Fibroblast of pulmonary artery (primary cell): ENCODE data around the gene CFLAR.

ENCODE experiments used
- DNase-seq: peaks from one replicate; pipeline ENCODE4 v3.0.0-alpha.2; 2010; ENCODE audit warnings: low read depth
- H3K4me3 ChIP-seq: replicated peaks from 2 replicates; pipeline ENCODE4 v1.5.1; 2011; ENCODE audit warnings: low read depth, mild to moderate bottlenecking, control low read depth, low read length, moderate library complexity
- TF ChIP-seq, protein P1 (sequence below): IDR thresholded peaks from 2 replicates; pipeline ENCODE4 v1.5.1; 2011; ENCODE audit warnings: mild to moderate bottlenecking, control low read depth, low read length, inconsistent platforms; ENCODE audit errors: missing control alignments

The CFLAR gene

DNA sequence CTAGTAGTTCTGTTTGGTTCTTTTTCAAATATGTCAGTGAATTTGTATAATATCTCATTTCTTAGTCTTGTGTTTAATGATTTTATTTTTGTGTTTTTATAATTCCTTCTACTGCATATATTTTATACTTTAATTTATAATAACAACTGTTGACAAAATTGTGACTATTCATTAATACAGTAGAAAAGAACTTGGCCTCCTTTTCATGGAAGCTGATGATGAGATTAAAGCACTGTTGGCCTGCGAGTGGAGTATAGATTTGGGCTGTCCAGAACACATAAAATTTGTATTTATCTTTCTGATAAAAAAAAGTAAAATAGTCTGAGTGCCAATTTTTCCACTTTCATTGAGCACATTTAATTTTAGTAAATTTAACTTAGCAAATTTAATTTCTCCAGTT lies 12.1 kb downstream of the CFLAR start:
- TF ChIP-seq, protein P1, sequence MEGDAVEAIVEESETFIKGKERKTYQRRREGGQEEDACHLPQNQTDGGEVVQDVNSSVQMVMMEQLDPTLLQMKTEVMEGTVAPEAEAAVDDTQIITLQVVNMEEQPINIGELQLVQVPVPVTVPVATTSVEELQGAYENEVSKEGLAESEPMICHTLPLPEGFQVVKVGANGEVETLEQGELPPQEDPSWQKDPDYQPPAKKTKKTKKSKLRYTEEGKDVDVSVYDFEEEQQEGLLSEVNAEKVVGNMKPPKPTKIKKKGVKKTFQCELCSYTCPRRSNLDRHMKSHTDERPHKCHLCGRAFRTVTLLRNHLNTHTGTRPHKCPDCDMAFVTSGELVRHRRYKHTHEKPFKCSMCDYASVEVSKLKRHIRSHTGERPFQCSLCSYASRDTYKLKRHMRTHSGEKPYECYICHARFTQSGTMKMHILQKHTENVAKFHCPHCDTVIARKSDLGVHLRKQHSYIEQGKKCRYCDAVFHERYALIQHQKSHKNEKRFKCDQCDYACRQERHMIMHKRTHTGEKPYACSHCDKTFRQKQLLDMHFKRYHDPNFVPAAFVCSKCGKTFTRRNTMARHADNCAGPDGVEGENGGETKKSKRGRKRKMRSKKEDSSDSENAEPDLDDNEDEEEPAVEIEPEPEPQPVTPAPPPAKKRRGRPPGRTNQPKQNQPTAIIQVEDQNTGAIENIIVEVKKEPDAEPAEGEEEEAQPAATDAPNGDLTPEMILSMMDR: no peak
- DNase-seq: no peak
- no peak overlapping the region for H3K4me3 ChIP-seq

DNA sequence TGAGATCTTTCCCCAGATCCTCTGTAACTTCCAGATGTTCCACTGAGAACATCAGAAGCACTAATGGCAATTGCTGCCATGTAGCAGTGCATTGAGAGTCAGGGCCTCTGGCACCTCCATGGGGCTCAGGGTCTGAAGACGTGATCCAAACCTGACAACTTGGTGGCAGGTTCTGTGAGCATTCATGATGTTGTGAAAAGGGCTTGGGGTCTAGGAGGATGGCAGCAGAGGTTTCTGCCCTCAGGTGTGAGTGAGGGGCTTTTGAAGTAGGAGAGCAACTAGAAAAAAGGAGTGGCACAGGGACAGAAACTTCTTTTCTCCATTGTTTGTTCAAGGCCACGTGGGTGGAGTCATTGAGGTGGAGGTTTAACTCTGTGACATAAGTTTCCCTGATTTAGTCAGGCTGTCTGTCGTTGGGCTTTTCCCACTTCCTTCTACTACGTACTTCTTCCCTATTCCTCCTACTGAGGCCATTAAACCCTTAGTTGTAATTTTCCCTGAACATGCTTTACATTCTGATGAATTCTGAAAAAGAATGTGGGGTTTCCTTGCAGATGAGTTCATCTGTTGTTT lies 13.1 kb downstream of the CFLAR start:
- DNase-seq: peak; percentile 86
- H3K4me3 ChIP-seq: no peak overlapping the region
- TF ChIP-seq, protein P1: no peak

DNA sequence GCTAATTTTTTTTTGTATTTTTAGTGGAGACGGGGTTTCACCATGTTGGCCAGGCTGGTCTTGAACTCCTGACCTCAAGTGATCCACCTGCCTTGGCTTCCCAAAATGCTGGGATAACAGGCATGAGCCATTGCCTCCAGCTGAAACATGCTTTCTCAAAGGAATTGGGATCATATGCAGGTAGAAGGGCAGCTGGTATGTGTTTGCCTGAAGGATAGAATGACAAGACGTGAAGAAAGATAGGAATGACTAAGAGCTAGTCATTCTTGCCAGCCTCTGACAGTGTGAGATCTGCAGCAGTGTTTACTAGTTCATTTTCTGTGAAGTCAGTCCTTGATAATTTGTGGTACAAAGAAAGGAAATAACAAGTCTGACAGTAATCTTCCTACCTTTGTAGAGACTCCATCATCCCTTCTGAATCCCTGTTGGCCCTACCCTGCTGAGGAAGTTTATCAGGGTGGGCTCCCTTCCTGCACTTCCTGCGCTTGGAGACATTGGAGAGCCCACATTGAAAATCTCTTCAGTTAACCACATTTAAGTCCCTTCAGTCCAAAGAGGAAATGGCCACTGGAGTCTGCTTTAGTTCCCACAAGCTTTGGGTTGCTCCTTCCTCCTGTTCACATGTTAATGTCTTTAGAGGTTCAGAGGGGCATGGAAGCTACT lies 14.7 kb downstream of the CFLAR start:
- peak; percentile 92 for DNase-seq
- TF ChIP-seq, protein P1: no peak
- H3K4me3 ChIP-seq: peak overlapping the region; percentile 29

DNA sequence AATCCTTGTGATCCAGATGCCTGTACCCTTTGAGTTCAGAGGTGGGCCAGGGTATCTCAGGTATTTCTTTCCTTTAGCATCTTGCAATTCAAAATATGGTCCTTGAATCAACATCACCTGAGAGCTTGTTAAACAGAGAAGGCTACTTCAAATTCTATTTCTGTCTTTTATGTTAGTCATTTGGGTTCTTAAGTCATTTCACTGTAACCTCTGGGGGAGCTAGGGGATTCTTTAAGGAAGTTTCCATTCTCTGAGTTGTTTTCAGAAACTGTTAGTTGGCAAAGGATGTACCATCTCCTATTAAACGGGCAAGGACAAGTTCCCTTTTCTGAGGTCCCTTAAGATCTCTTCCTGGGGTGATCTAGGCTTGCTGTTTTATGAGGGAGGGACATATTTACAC lies 16.6 kb downstream of the CFLAR start:
- no peak for DNase-seq
- TF ChIP-seq, protein P1: no peak
- no peak overlapping the region for H3K4me3 ChIP-seq

DNA sequence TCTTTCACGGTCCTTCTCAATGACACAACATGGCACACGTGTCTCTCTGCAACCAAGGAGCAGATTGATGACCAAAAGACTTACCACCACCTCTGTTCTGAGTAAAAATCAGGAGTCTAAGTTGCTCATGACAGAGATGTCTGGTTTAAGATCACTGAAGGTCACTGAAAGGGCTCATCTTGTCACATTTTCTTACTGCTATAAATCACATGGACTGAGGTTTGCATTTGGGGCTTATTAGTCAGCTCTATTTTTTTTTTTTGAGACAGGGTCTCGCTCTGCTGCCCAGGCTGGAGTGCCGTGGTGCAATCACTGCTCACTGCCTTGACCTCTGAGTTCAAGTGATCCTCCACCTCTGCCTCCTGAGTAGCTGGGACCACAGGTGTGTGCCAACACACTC lies 19.4 kb downstream of the CFLAR start:
- DNase-seq: no peak
- TF ChIP-seq, protein P1: no peak
- no peak overlapping the region for H3K4me3 ChIP-seq

DNA sequence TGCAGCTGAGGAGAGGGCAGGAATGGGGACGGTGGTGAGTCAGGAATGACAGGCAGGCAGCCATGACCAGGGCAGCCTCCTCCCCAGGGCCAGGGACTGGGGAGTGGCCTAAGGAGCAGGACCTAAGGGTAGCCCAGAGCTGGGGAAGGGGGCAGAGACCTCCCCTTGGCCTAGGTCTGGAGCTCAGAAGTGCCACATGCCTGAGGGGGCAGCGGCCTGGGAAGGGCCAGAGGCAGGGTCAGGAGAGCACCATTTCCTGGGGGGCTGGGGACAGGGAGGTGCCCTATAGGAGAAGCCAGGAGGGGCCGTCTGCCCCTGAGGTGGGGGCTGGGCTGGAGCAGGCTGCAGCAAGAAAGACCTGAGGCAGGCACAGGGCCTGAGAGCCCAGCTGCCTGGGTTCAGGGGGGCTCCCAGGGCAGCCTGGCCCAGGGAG lies 20.9 kb downstream of the CFLAR start:
- TF ChIP-seq, protein P1: no peak
- H3K4me3 ChIP-seq: no peak overlapping the region
- no peak for DNase-seq
